ENCODE results near the gene G0S2. TPM values are rescaled to one million over a fixed set of nuclear protein-coding genes. Genes with fewer than 3 reads are reported as not detected.

Gene G0S2
- total RNA-seq, 1 donor from 2014 or later, result 3.6 TPM

DNA sequence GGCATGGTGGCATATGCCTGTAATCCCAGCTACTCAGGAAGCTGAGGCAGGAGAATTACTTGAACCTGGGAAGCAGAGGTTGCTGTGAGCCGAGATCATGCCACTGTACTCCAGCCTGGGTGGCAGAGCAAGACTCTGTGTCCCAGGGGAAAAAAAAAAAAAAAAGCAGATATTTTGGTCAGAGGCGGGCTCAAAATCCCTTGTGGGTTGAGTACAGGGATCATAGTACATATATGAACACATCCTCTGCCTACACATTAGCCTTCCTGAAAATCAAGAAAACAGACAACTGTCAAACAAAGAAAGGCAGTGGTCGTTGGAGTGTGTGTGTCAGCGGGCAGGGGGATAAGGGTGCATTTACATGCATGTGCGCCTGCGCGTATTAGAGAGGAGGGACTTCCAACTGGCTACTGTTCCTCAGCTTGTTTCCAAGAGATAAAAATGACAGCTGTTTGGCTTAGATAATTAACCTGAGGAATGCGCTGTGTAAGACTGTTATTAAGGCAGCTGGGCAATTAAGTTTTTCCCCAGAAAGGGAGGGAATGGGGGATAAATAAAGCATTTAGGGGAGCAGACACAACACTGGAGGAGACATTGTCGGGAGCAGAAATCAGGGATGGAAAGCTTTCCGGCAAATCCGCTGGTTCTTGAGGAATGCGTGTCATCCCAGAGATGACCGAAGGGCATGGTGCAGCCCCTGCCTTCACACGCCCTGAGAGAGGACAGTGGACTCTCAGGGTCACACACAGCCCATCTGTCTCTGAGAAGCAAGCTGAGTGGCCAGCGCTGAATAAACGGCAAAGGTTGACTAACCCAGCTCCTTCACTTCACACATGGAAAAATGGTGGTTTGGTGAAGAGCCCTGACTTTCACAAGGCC lies 29.4 kb upstream of the G0S2 start:
- no peaks in the 10 kb centered on the region for H3K36me3 Mint-ChIP-seq
- H3K9me3 Mint-ChIP-seq, result no peaks in the 10 kb centered on the region
- TF ChIP-seq CTCF (IDR thresholded peaks at IDR 0.05; ENCODE audit: unreplicated experiment), result no peak
- DNase-seq (ENCODE audit: low spot score in 2 of 2, unreplicated experiment in 2 of 2), result no peak
- no peak overlapping the region for H3K4me3 Mint-ChIP-seq
- peaks cover 57% of the 10 kb centered on the region for H3K4me1 Mint-ChIP-seq
- no peak overlapping the region for H3K27ac Mint-ChIP-seq
- no peaks in the 10 kb centered on the region for H3K27me3 Mint-ChIP-seq (ENCODE audit: low read depth)

GRCh38 chr1:209646558-209646957 lies 28.7 kb upstream of the G0S2 start:
- Mint-ChIP-seq H3K27me3 (ENCODE audit: low read depth) (no peaks in the 10 kb centered on the region), H3K4me3 (no peak overlapping the region), H3K4me1 (peaks cover 62% of the 10 kb centered on the region), H3K9me3 (no peaks in the 10 kb centered on the region), H3K27ac (no peak overlapping the region), H3K36me3 (no peaks in the 10 kb centered on the region)
- no peak for DNase-seq (ENCODE audit: low spot score in 2 of 2, unreplicated experiment in 2 of 2)
- no peak for TF ChIP-seq CTCF (IDR thresholded peaks at IDR 0.05; ENCODE audit: unreplicated experiment)

GRCh38 chr1:209647156-209647555 lies 28.1 kb upstream of the G0S2 start:
- Mint-ChIP-seq H3K27ac (no peak overlapping the region), H3K36me3 (no peaks in the 10 kb centered on the region), H3K27me3 (ENCODE audit: low read depth) (no peaks in the 10 kb centered on the region), H3K9me3 (no peaks in the 10 kb centered on the region), H3K4me3 (no peak overlapping the region), H3K4me1 (peaks cover 63% of the 10 kb centered on the region)
- no peak for TF ChIP-seq CTCF (IDR thresholded peaks at IDR 0.05; ENCODE audit: unreplicated experiment)
- no peak for DNase-seq (ENCODE audit: low spot score in 2 of 2, unreplicated experiment in 2 of 2)

- DNase-seq (ENCODE audit: low spot score in 2 of 2, unreplicated experiment in 2 of 2), result no peak
- Mint-ChIP-seq H3K36me3 (no peaks in the 10 kb centered on the region), H3K4me1 (peaks cover 67% of the 10 kb centered on the region), H3K9me3 (no peaks in the 10 kb centered on the region), H3K4me3 (no peak overlapping the region), H3K27ac (no peak overlapping the region), H3K27me3 (ENCODE audit: low read depth) (no peaks in the 10 kb centered on the region)
- no peak for TF ChIP-seq CTCF (IDR thresholded peaks at IDR 0.05; ENCODE audit: unreplicated experiment)
These were observed 26.9 kb upstream of the G0S2 start for GRCh38 chr1:209648346-209648745.

DNA sequence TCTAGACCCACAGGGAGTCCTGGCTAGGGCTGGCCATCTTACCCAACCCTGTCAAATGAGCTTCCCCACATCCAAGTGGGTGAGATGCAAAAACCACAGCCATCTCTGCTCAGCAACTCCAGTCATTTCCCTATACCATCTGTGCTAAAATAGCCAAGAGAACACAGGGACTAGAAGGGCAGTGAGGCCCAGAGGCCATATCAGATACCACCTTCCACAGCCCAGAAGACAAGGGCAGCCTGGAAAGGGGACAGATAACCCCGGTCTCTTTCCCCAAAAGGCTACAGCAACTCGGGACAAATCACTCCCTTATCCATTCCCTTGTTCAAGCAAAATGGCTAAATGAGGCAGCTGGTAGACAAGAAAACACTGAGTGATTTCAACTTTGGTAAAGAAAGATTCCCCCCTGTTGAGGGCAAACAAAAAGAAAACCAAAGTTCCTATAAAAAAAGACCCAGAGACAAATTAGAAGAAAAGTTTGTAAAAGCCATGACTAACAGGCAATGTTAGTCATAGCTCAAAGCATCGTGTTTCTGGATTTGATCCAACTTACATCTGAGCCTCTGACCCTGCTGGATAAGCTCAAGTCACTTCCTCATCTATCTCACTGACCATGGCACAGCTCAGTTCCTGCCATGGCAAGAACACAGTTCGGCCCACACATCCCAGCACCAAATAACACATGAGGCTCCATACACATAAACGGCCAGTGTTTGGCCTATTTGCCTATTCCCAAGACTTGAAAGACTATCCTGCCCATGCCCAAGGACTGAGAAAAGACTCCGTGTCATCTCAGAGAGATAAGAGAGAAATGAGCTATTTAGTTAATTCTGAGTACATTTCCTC lies 26.1 kb upstream of the G0S2 start:
- TF ChIP-seq CTCF (IDR thresholded peaks at IDR 0.05; ENCODE audit: unreplicated experiment), result no peak
- Mint-ChIP-seq H3K4me3 (no peak overlapping the region), H3K27ac (peak overlapping the region; percentile 58), H3K4me1 (peaks cover 67% of the 10 kb centered on the region), H3K36me3 (no peaks in the 10 kb centered on the region), H3K27me3 (ENCODE audit: low read depth) (no peaks in the 10 kb centered on the region), H3K9me3 (no peaks in the 10 kb centered on the region)
- no peak for DNase-seq (ENCODE audit: low spot score in 2 of 2, unreplicated experiment in 2 of 2)

Data from mesothelial cell of epicardium (in vitro differentiated cells).